ENCODE data around the gene OR2T11.

OR2T11 gene

DNA sequence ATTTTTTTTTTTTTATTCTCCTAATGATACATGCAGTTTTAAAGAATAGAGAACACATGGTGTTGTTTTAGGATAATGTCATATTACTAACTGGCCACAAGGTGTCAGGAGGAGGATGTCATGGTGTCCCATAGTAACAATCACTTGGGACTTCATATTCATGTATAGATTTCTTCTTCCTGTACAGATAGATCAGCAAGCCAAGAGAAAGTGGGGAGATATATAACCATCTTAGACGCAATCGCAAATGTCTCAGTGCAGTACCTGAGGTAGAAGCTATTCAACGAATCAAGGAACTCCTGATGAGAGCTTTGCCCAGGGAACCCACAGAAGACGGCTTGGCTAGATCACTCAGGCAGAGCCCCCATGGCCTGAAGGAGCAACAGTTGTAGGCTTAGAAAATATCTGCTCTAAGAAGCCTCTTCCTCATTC lies 12.3 kb downstream of the OR2T11 start:
- no peaks in the 10 kb centered on the region for H3K36me3 Mint-ChIP-seq (ENCODE audit: low read depth)
- TF ChIP-seq CTCF (IDR thresholded peaks at IDR 0.05; ENCODE audit: unreplicated experiment in 3 of 3) = peak; percentile 30 to 33 (median 32)
- no peak overlapping the region for H3K4me3 Mint-ChIP-seq
- no peaks in the 10 kb centered on the region for H3K4me1 Mint-ChIP-seq
- peaks cover 7% of the 10 kb centered on the region for H3K9me3 Mint-ChIP-seq
- no peaks in the 10 kb centered on the region for H3K27me3 Mint-ChIP-seq (ENCODE audit: low read depth)
- H3K27ac Mint-ChIP-seq = no peak overlapping the region

GRCh38 chr1:248621770-248622169 lies 13.1 kb downstream of the OR2T11 start:
- peaks cover 7% of the 10 kb centered on the region for H3K9me3 Mint-ChIP-seq
- no peak for TF ChIP-seq CTCF (IDR thresholded peaks at IDR 0.05; ENCODE audit: unreplicated experiment in 3 of 3)
- no peak overlapping the region for H3K4me3 Mint-ChIP-seq
- H3K4me1 Mint-ChIP-seq = no peaks in the 10 kb centered on the region
- H3K27me3 Mint-ChIP-seq (ENCODE audit: low read depth) = no peaks in the 10 kb centered on the region
- no peak overlapping the region for H3K27ac Mint-ChIP-seq
- H3K36me3 Mint-ChIP-seq (ENCODE audit: low read depth) = no peaks in the 10 kb centered on the region

- Mint-ChIP-seq H3K27ac (no peak overlapping the region), H3K36me3 (ENCODE audit: low read depth) (no peaks in the 10 kb centered on the region), H3K9me3 (peaks cover 27% of the 10 kb centered on the region), H3K4me3 (no peak overlapping the region), H3K4me1 (no peaks in the 10 kb centered on the region), H3K27me3 (ENCODE audit: low read depth) (no peaks in the 10 kb centered on the region)
- peak in 2 of 3 experiments; percentile 15 to 29 for TF ChIP-seq CTCF (IDR thresholded peaks at IDR 0.05; ENCODE audit: unreplicated experiment in 3 of 3)
These were observed 16.0 kb downstream of the OR2T11 start for GRCh38 chr1:248618878-248619277.

GRCh38 chr1:248618119-248618518 lies 16.8 kb downstream of the OR2T11 start:
- Mint-ChIP-seq H3K36me3 (ENCODE audit: low read depth) (no peaks in the 10 kb centered on the region), H3K4me3 (no peak overlapping the region), H3K27me3 (ENCODE audit: low read depth) (no peaks in the 10 kb centered on the region), H3K9me3 (peaks cover 27% of the 10 kb centered on the region), H3K4me1 (no peaks in the 10 kb centered on the region), H3K27ac (no peak overlapping the region)
- TF ChIP-seq CTCF (IDR thresholded peaks at IDR 0.05; ENCODE audit: unreplicated experiment in 3 of 3) = no peak

DNA sequence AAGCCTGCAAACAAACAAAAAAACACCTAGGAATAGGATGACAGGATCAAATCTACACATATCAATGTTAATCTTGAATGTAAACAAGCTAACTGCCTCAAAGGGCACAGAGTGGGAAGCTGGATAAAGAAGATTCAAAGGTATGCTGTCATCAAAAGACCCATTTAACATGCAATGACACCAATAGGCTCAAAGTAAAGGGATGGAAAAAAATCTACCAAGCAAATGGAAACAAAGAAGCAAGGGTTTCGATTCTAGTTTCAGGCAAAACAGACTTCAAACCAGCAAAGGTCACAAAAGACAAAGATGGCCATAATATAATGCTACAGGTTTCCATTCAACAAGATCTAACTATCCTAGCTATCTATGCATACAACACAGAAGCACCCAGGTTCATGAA lies 21.1 kb downstream of the OR2T11 start:
- TF ChIP-seq CTCF (IDR thresholded peaks at IDR 0.05; ENCODE audit: unreplicated experiment in 3 of 3) = no peak
- Mint-ChIP-seq H3K9me3 (peaks cover 35% of the 10 kb centered on the region), H3K27ac (no peak overlapping the region)

GRCh38 chr1:248611883-248612414 lies 22.9 kb downstream of the OR2T11 start:
- no peaks in the 10 kb centered on the region for H3K27me3 Mint-ChIP-seq (ENCODE audit: low read depth)
- no peak overlapping the region for H3K27ac Mint-ChIP-seq
- H3K36me3 Mint-ChIP-seq (ENCODE audit: low read depth) = no peaks in the 10 kb centered on the region
- no peak overlapping the region for H3K4me3 Mint-ChIP-seq
- peaks cover 39% of the 10 kb centered on the region for H3K9me3 Mint-ChIP-seq
- no peaks in the 10 kb centered on the region for H3K4me1 Mint-ChIP-seq
- no peak for TF ChIP-seq CTCF (IDR thresholded peaks at IDR 0.05; ENCODE audit: unreplicated experiment in 3 of 3)

More for the DNA sequence above, 21.1 kb downstream of the OR2T11 start:
- Mint-ChIP-seq H3K4me1 (no peaks in the 10 kb centered on the region), H3K36me3 (ENCODE audit: low read depth) (no peaks in the 10 kb centered on the region), H3K4me3 (no peak overlapping the region), H3K27me3 (ENCODE audit: low read depth) (no peaks in the 10 kb centered on the region)

All from nephron (organoid).